Skeletal muscle tissue (tissue), 4 donors: ENCODE data around the gene DENND11. TPM values are rescaled to one million over a fixed set of nuclear protein-coding genes. Genes with fewer than 3 reads are reported as not detected.
A peak's percentile ranks its signal among the peaks of the same experiment; 100 is the strongest.
"Not testable (repeated sequence)": the region's sequence is repeated elsewhere in the genome, so short reads cannot be mapped to it uniquely, and the experiment has no call there.

Experiments
- H3K27ac ChIP-seq: one replicate; pipeline ENCODE4 v1.7.0; 2013; ENCODE audit warnings: mild to moderate bottlenecking, low read depth, low read length, inconsistent platforms
- H3K27me3 ChIP-seq, 3 donors: one replicate each; pipeline ENCODE4 v1.7.0; 2013; ENCODE audit warnings: low read length in 3 of 3; ENCODE audit not compliant: control insufficient read depth in 3 of 3, insufficient read depth in 3 of 3
- H3K36me3 ChIP-seq, 3 donors: one replicate each; pipeline ENCODE4 v1.7.0; 2013; ENCODE audit warnings: low read length in 3 of 3; ENCODE audit not compliant: control insufficient read depth in 3 of 3, insufficient read depth in 3 of 3
- H3K4me1 ChIP-seq, 3 donors: one replicate each; pipeline ENCODE4 v1.7.0; 2013; ENCODE audit warnings: low read length in 3 of 3, mild to moderate bottlenecking in 3 of 3; ENCODE audit not compliant: control insufficient read depth in 3 of 3, insufficient read depth in 3 of 3
- H3K4me3 ChIP-seq, 3 donors: one replicate each; pipeline ENCODE4 v1.7.0; 2013; ENCODE audit warnings: low read length in 3 of 3
- H3K9ac ChIP-seq, 3 donors: one replicate each; pipeline ENCODE4 v1.7.0; 2013; ENCODE audit warnings: low read length in 3 of 3, mild to moderate bottlenecking in 3 of 3, moderate library complexity in 2 of 3, low read depth in 1 of 3
- H3K9me3 ChIP-seq, 3 donors: one replicate each; pipeline ENCODE4 v1.7.0; 2013; ENCODE audit warnings: low read length in 3 of 3; ENCODE audit not compliant: control insufficient read depth in 3 of 3
- total RNA-seq: library from RNA; depleted of rRNA; stranded (reverse); fragments of >200 nt; gene quantifications from one replicate; pipeline ENCODE4 v1.2.3, GENCODE V29; 2014
- donor health status: Osteomylitis.

The DENND11 gene
- total RNA-seq, 1 donor from 2014 or later: 11.5 TPM

GRCh38 chr7:141689072-141689825, 12.7 kb downstream of the DENND11 start:
- H3K27ac ChIP-seq, H3K9me3 ChIP-seq, H3K27me3 ChIP-seq, H3K9ac ChIP-seq, H3K4me3 ChIP-seq: not testable (repeated sequence)
- Histone ChIP-seq H3K4me1 (peaks cover 7 to 15% (median 9%) of the 10 kb centered on the region in 3 donors), H3K36me3 (peaks cover 6 to 15% (median 8%) of the 10 kb centered on the region in 3 donors)

GRCh38 chr7:141688043-141688442, 13.9 kb downstream of the DENND11 start:
- Histone ChIP-seq H3K36me3 (peaks cover 6 to 18% (median 8%) of the 10 kb centered on the region in 3 donors), H3K9ac (no peak overlapping the region), H3K27ac (no peak overlapping the region), H3K9me3 (no peaks in the 10 kb centered on the region), H3K4me3 (no peak overlapping the region), H3K27me3 (no peaks in the 10 kb centered on the region), H3K4me1 (peaks cover 7 to 15% (median 9%) of the 10 kb centered on the region in 3 donors)

GRCh38 chr7:141686670-141687069, 15.3 kb downstream of the DENND11 start:
- no peaks in the 10 kb centered on the region for H3K27me3 ChIP-seq
- H3K27ac ChIP-seq: no peak overlapping the region
- H3K9ac ChIP-seq: no peak overlapping the region
- no peak overlapping the region for H3K4me3 ChIP-seq
- H3K36me3 ChIP-seq: peaks cover 9 to 26% (median 16%) of the 10 kb centered on the region in 3 donors
- H3K4me1 ChIP-seq: peaks cover 7 to 15% (median 9%) of the 10 kb centered on the region in 3 donors
- no peaks in the 10 kb centered on the region for H3K9me3 ChIP-seq

- Histone ChIP-seq H3K27me3 (no peaks in the 10 kb centered on the region), H3K36me3 (peaks cover 9 to 28% (median 17%) of the 10 kb centered on the region in 3 donors), H3K4me3 (no peak overlapping the region), H3K4me1 (peaks cover 7 to 15% (median 9%) of the 10 kb centered on the region in 3 donors), H3K9ac (no peak overlapping the region), H3K9me3 (no peaks in the 10 kb centered on the region), H3K27ac (no peak overlapping the region)
These were observed 15.9 kb downstream of the DENND11 start for GRCh38 chr7:141686074-141686473.

- no peak overlapping the region for H3K9ac ChIP-seq
These were observed 16.5 kb downstream of the DENND11 start for GRCh38 chr7:141685285-141686023.

GRCh38 chr7:141679014-141679413, 23.0 kb downstream of the DENND11 start:
- Histone ChIP-seq H3K9ac (no peak overlapping the region), H3K36me3 (peaks cover 2 to 16% (median 13%) of the 10 kb centered on the region in 3 donors), H3K4me1 (peaks cover 0 to 4% (median 3%) of the 10 kb centered on the region in 3 donors), H3K27ac (no peak overlapping the region), H3K9me3 (no peaks in the 10 kb centered on the region), H3K27me3 (no peaks in the 10 kb centered on the region), H3K4me3 (no peak overlapping the region)

More at GRCh38 chr7:141685285-141686023, 16.5 kb downstream of the DENND11 start:
- no peak overlapping the region for H3K27ac ChIP-seq
- H3K36me3 ChIP-seq: peaks cover 9 to 31% (median 21%) of the 10 kb centered on the region in 3 donors
- H3K27me3 ChIP-seq: no peaks in the 10 kb centered on the region
- peak overlapping the region in 2 of 3 donors; percentile 25 to 45 for H3K4me3 ChIP-seq
- H3K9me3 ChIP-seq: no peaks in the 10 kb centered on the region
- H3K4me1 ChIP-seq: peaks cover 7 to 15% (median 9%) of the 10 kb centered on the region in 3 donors

GRCh38 chr7:141676618-141677017, 25.3 kb downstream of the DENND11 start:
- no peak overlapping the region for H3K4me3 ChIP-seq
- H3K9ac ChIP-seq: no peak overlapping the region
- peaks cover 0 to 5% (median 3%) of the 10 kb centered on the region in 3 donors for H3K4me1 ChIP-seq
- H3K9me3 ChIP-seq: no peaks in the 10 kb centered on the region
- H3K27ac ChIP-seq: no peak overlapping the region
- peaks cover 0 to 15% (median 10%) of the 10 kb centered on the region in 3 donors for H3K36me3 ChIP-seq
- no peaks in the 10 kb centered on the region for H3K27me3 ChIP-seq

- no peak overlapping the region for H3K9ac ChIP-seq
- no peaks in the 10 kb centered on the region for H3K27me3 ChIP-seq
- peaks cover 2 to 15% (median 6%) of the 10 kb centered on the region in 3 donors for H3K36me3 ChIP-seq
- peaks cover 0 to 5% (median 3%) of the 10 kb centered on the region in 3 donors for H3K4me1 ChIP-seq
- no peak overlapping the region for H3K27ac ChIP-seq
- H3K4me3 ChIP-seq: no peak overlapping the region
- H3K9me3 ChIP-seq: no peaks in the 10 kb centered on the region
These were observed 26.3 kb downstream of the DENND11 start for GRCh38 chr7:141675436-141676215.

GRCh38 chr7:141674702-141675101, 27.3 kb downstream of the DENND11 start:
- H3K9ac ChIP-seq: no peak overlapping the region
- peaks cover 2 to 16% (median 5%) of the 10 kb centered on the region in 3 donors for H3K36me3 ChIP-seq
- no peak overlapping the region for H3K4me3 ChIP-seq

More at GRCh38 chr7:141674702-141675101, 27.3 kb downstream of the DENND11 start:
- no peaks in the 10 kb centered on the region for H3K9me3 ChIP-seq
- no peak overlapping the region for H3K27ac ChIP-seq
- H3K4me1 ChIP-seq: peaks cover 0 to 5% (median 3%) of the 10 kb centered on the region in 3 donors
- no peaks in the 10 kb centered on the region for H3K27me3 ChIP-seq
